K562 (cell line): Measurements from ENCODE around the gene ZMYND15. TPM values are rescaled to one million over a fixed set of nuclear protein-coding genes. Genes with fewer than 3 reads are reported as not detected.

ENCODE experiments used
- E4F1 ChIP-seq: fragments of 250-450 bp; sonication (Bioruptor Pico); IDR thresholded peaks from 2 replicates; pipeline ENCODE4 v1.5.0; 2021; ENCODE audit warnings: mild to moderate bottlenecking, borderline replicate concordance
- EP400 ChIP-seq: fragments of 450-650 bp; IDR thresholded peaks from 2 replicates; pipeline ENCODE4 v1.6.1; 2017; ENCODE audit warnings: antibody characterized with exemption, mild to moderate bottlenecking, moderate library complexity
- PML ChIP-seq: IDR thresholded peaks from 2 replicates; pipeline ENCODE4 v1.6.1; 2012; ENCODE audit warnings: low read length, inconsistent platforms
- SRSF3 ChIP-seq: fragments of 200-400 bp; formaldehyde crosslinking; IDR thresholded peaks from 2 replicates; pipeline ENCODE4 v1.6.1; 2016; ENCODE audit warnings: mild to moderate bottlenecking, low read length, moderate library complexity; ENCODE audit not compliant: insufficient read depth
- STAG1 ChIP-seq: sonication (generic); formaldehyde crosslinking; IDR thresholded peaks from 2 replicates; pipeline ENCODE4 v1.5.0; 2020; ENCODE audit warnings: missing genetic modification reagents, borderline replicate concordance
- THAP7 ChIP-seq: fragments of 250-450 bp; sonication (Bioruptor Pico); IDR thresholded peaks from 2 replicates; pipeline ENCODE4 v1.5.0; 2021
- ZNF592 ChIP-seq: fragments of 450-650 bp; IDR thresholded peaks from 2 replicates; pipeline ENCODE4 v1.6.1; 2017; ENCODE audit warnings: antibody characterized with exemption, mild to moderate bottlenecking
- polyA plus RNA-seq, 8 experiments: library from polyadenylated mRNA; depleted of rRNA in 4 of 8; stranded (reverse) in 5 of 8; unstranded in 3 of 8; fragments of >200 nt; fragmentation: Nextera tagmentation in 2 of 8; fragmentation: Illumina TruSeq in 1 of 8; extraction: Ambion mirVana in 2 of 8; extraction: Trizol in 1 of 8; gene quantifications; 2 replicates each; pipeline versions ENCODE4 v1.2.1 to v1.2.3, GENCODE V29; 2011 to 2014; ENCODE audit warnings: inconsistent platforms in 1 of 8, missing spikeins in 1 of 8
- total RNA-seq, 7 experiments: library from RNA; depleted of rRNA in 6 of 7; stranded (reverse); fragments of >200 nt in 6 of 7; fragmentation: Illumina TruSeq in 2 of 7; extraction: Trizol in 2 of 7; gene quantifications; 2 replicates each; pipeline versions ENCODE4 v1.2.1 to v1.2.3, GENCODE V29; 2011 to 2021; ENCODE audit warnings: low replicate concordance in 1 of 7

The ZMYND15 gene
- total and polyA plus RNA-seq, 9 of the 15 experiments (the other 6 are each of a cell fraction or from before 2014, with no cell fraction given), result 0.09 TPM; not detected in 8

- TF ChIP-seq SRSF3 (no peak), THAP7 (CRISPR knock-in tag) (no peak), PML (no peak), ZNF592 (no peak), EP400 (no peak), STAG1 (no peak), E4F1 (CRISPR knock-in tag) (no peak)
These were observed 23.6 kb upstream of the ZMYND15 start (continued) for GRCh38 chr17:4716081-4716480.
